ENCODE measurements around the gene ABCG2. TPM values are rescaled to one million over a fixed set of nuclear protein-coding genes. Genes with fewer than 3 reads are reported as not detected.

The ABCG2 gene
- total and polyA plus RNA-seq, 2 of the 8 experiments (the other 6 are each of a cell fraction or from before 2014, with no cell fraction given) = 2.4 to 4.6 TPM

- no peaks in the 10 kb centered on the region for H3K9me3 ChIP-seq (ENCODE audit: insufficient read depth in 2 of 2, low read depth in 1 of 2, low read length in 1 of 2)
- H3K18ac ChIP-seq (ENCODE audit: extremely low read depth, low read length) = no peak overlapping the region
- no peaks in the 10 kb centered on the region for H3K27me3 ChIP-seq (replicated peaks in 1 of 4; ENCODE audit: control insufficient read depth in 3 of 4, extremely low read depth in 1 of 4, insufficient read depth in 3 of 4, low read length in 3 of 4)
- ChIA-PET CTCF (ENCODE audit: partially characterized antibody) (interaction anchor here (0.9 to 8.7 kb wide), 9 partner anchors 9 to 354 kb away, joined by 3 to 79 read pairs (median 3); no protein-coding TSS in a partner anchor), POLR2A (ENCODE audit: partially characterized antibody) (interaction anchor here (1.0 kb wide), 2 partner anchors 35 to 165 kb away, joined by 3 read pairs; no protein-coding TSS in a partner anchor)
- no peak overlapping the region for H4K5ac ChIP-seq (ENCODE audit: insufficient read length, low read depth, low read length)
- no peaks in the 10 kb centered on the region for H4K20me1 ChIP-seq (replicated peaks in 1 of 2; ENCODE audit: control insufficient read depth in 1 of 2, insufficient read depth in 2 of 2, low read length in 2 of 2)
- H2BK5ac ChIP-seq (ENCODE audit: low read depth, low read length) = no peak overlapping the region
- 82% methylated on average over 4 of the region's 4 CpGs; no CpG with 5 or more reads in 1 of the 2 experiments for WGBS, 2 experiments (ENCODE audit: extremely low coverage in 1 of 2, insufficient coverage in 1 of 2, insufficient read length in 1 of 2, insufficient replicate concordance in 2 of 2, low coverage in 1 of 2, low lambda C conversion rate in 2 of 2, missing lambda C conversion rate in 1 of 2)
- no peak overlapping the region for H2BK120ac ChIP-seq (replicated peaks; ENCODE audit: low read depth, low read length)
- H3K23me2 ChIP-seq (ENCODE audit: low read depth, low read length) = no peaks in the 10 kb centered on the region
- H2AFZ ChIP-seq (ENCODE audit: low read length) = no peak overlapping the region
- no peak overlapping the region for H3K27ac ChIP-seq (ENCODE audit: low read depth, low read length)
- H2AK5ac ChIP-seq (ENCODE audit: low read depth, low read length) = no peak overlapping the region
- DNase-seq (ENCODE audit: low read depth in 1 of 2, low spot score in 2 of 2) (no peak), FAIRE-seq (no peak)
- no peaks in the 10 kb centered on the region for H3K36me3 ChIP-seq (ENCODE audit: control insufficient read depth in 2 of 4, insufficient read depth in 4 of 4, low read length in 3 of 4)
- no peaks in the 10 kb centered on the region for H3K79me1 ChIP-seq (ENCODE audit: low read depth, low read length)
- no peak overlapping the region for H3K9ac ChIP-seq (replicated peaks in 1 of 4; ENCODE audit: extremely low read depth in 1 of 4, low read depth in 3 of 4, low read length in 3 of 4)
- no peak overlapping the region for H4K91ac ChIP-seq (replicated peaks; ENCODE audit: insufficient read length, low read length)
- no peak overlapping the region for H2BK20ac ChIP-seq (ENCODE audit: low read length)
- H3K14ac ChIP-seq (ENCODE audit: insufficient read length) = no peak overlapping the region
- no peaks in the 10 kb centered on the region for H3K79me2 ChIP-seq (ENCODE audit: control insufficient read depth in 1 of 2, insufficient read depth in 2 of 2, low read length in 2 of 2)
- H4K8ac ChIP-seq (ENCODE audit: extremely low read depth, insufficient read depth, low read length) = no peak overlapping the region
- no peak overlapping the region for H2BK12ac ChIP-seq (ENCODE audit: low read depth, low read length)
- no peak overlapping the region for H3K56ac ChIP-seq (replicated peaks; ENCODE audit: insufficient read length, low read depth, low read length)
- H2BK15ac ChIP-seq (ENCODE audit: low read length) = no peak overlapping the region
- no peak overlapping the region for H3K4ac ChIP-seq (replicated peaks; ENCODE audit: insufficient read length, low read depth, low read length)
- TF ChIP-seq BRCA1 (IDR thresholded peaks at IDR 0.05; ENCODE audit: low read depth, low read length) (no peak), SRF (IDR thresholded peaks at IDR 0.05; ENCODE audit: low read depth, low read length) (no peak), SP2 (IDR thresholded peaks at IDR 0.05; ENCODE audit: low read length) (no peak), CTBP2 (IDR thresholded peaks at IDR 0.05; ENCODE audit: borderline replicate concordance, insufficient read depth, insufficient read length, low read length) (no peak), NANOG (IDR thresholded peaks at IDR 0.05; ENCODE audit: insufficient read depth, low read depth, low read length, poor library complexity, severe bottlenecking) (no peak), CEBPB (IDR thresholded peaks at IDR 0.05; ENCODE audit: low read depth, low read length) (no peak), ASH2L (IDR thresholded peaks at IDR 0.05; ENCODE audit: low read length) (no peak), E2F6 (IDR thresholded peaks at IDR 0.05) (no peak), JUND (IDR thresholded peaks at IDR 0.05; ENCODE audit: low read length) (no peak), EZH2 (IDR thresholded peaks at IDR 0.05; ENCODE audit: low read depth, low read length, severe bottlenecking) (no peak), BCL11A (IDR thresholded peaks at IDR 0.05; ENCODE audit: low read depth in 2 of 2, low read length in 2 of 2) (no peak), SIX5 (IDR thresholded peaks at IDR 0.05; ENCODE audit: low read depth, low read length) (no peak)
- peaks cover 2 to 4% (median 2%) of the 10 kb centered on the region in 4 experiments; a peak in 5 of 7 replicates for H3K4me1 ChIP-seq (replicated peaks in 1 of 4; ENCODE audit: control insufficient read depth in 3 of 4, insufficient read depth in 4 of 4, low read length in 3 of 4)
- no peak overlapping the region for H3K4me3 ChIP-seq (ENCODE audit: extremely low read depth in 1 of 4, insufficient read depth in 2 of 4, low read depth in 3 of 4, low read length in 4 of 4)
- no peak overlapping the region for H3K23ac ChIP-seq (ENCODE audit: insufficient read length)
- H3K4me2 ChIP-seq (ENCODE audit: insufficient read depth in 1 of 2, low read depth in 2 of 2, low read length in 2 of 2) = no peak overlapping the region
Measured at GRCh38 chr4:88207171-88207570, 48.7 kb upstream of the ABCG2 start.
